Upper lobe of right lung (tissue), 1 donor: ENCODE results near the gene UBR4. TPM values are rescaled to one million over a fixed set of nuclear protein-coding genes. Genes with fewer than 3 reads are reported as not detected.

Experiments used
- ATAC-seq: fragments of 200-7000 bp; cut with Tn5 transposase; one replicate; pipeline ENCODE4 v1.9.1; 2020; ENCODE audit warnings: mild to moderate bottlenecking, moderate library complexity
- DNase-seq: peaks from one replicate; pipeline ENCODE4 v3.0.0-alpha.2; 2020
- H3K27ac ChIP-seq: fragments of 200-600 bp; one replicate; pipeline ENCODE4 v1.8.0; 2022
- H3K27me3 ChIP-seq: fragments of 200-600 bp; one replicate; pipeline ENCODE4 v1.8.0; 2022; ENCODE audit warnings: mild to moderate bottlenecking
- H3K36me3 ChIP-seq: fragments of 200-600 bp; one replicate; pipeline ENCODE4 v1.8.0; 2022
- H3K4me1 ChIP-seq: fragments of 200-600 bp; one replicate; pipeline ENCODE4 v1.8.0; 2022
- H3K4me3 ChIP-seq: fragments of 200-600 bp; one replicate; pipeline ENCODE4 v1.8.0; 2022; ENCODE audit warnings: mild to moderate bottlenecking
- H3K9me3 ChIP-seq: fragments of 200-600 bp; one replicate; pipeline ENCODE4 v1.8.0; 2022
- CTCF ChIP-seq: fragments of 200-600 bp; IDR thresholded peaks from one replicate; pipeline ENCODE4 v1.8.0; 2022; ENCODE audit warnings: antibody characterized with exemption
- intact Hi-C: fragments of 100-400 bp; cut with DNase I; formaldehyde crosslinking; loops from one replicate; pipeline ENCODE4 v1.11.0; 2022
- total RNA-seq: library from RNA; stranded (reverse); fragmentation: NEBNext Ultra II Directional; extraction: Animal tissue kit (Norgen Biotek cat#: 25700); gene quantifications from one replicate; pipeline ENCODE4 v1.2.1, GENCODE V29; 2021
- donor health status: DM: no; HTN: yes; CAD: no; lungs with severe emphysema.

UBR4 gene
- total RNA-seq, 1 donor from 2014 or later = 110 TPM

GRCh38 chr1:19079541-19080472, 130.3 kb downstream of the UBR4 start:
- Histone ChIP-seq H3K36me3 (peaks cover 92% of the 10 kb centered on the region), H3K4me3 (no peak overlapping the region), H3K9me3 (no peaks in the 10 kb centered on the region), H3K4me1 (peaks cover 17% of the 10 kb centered on the region), H3K27me3 (no peaks in the 10 kb centered on the region), H3K27ac (peak overlapping the region; percentile 52)
- TF ChIP-seq CTCF = no peak
- intact Hi-C loops = loop anchor here (10.0 kb wide), 1 partner anchor 175 kb away; the partner anchor contains the start of gene ALDH4A1
- DNase-seq (no peak), ATAC-seq (no peak)

GRCh38 chr1:19078536-19078935, 131.5 kb downstream of the UBR4 start:
- peaks cover 29% of the 10 kb centered on the region for H3K4me1 ChIP-seq
- intact Hi-C loops = no loop called here
- H3K27ac ChIP-seq = no peak overlapping the region
- H3K36me3 ChIP-seq = peaks cover 91% of the 10 kb centered on the region
- no peak for DNase-seq
- no peak overlapping the region for H3K4me3 ChIP-seq
- no peaks in the 10 kb centered on the region for H3K9me3 ChIP-seq
- H3K27me3 ChIP-seq = no peaks in the 10 kb centered on the region
- ATAC-seq = no peak
- no peak for TF ChIP-seq CTCF

- TF ChIP-seq CTCF = no peak
- peak; percentile 25 for DNase-seq
- peaks cover 80% of the 10 kb centered on the region for H3K36me3 ChIP-seq
- no peak overlapping the region for H3K27ac ChIP-seq
- intact Hi-C loops = no loop called here
- ATAC-seq = no peak
- H3K4me3 ChIP-seq = no peak overlapping the region
- no peaks in the 10 kb centered on the region for H3K27me3 ChIP-seq
- H3K4me1 ChIP-seq = peaks cover 28% of the 10 kb centered on the region
- H3K9me3 ChIP-seq = no peaks in the 10 kb centered on the region
Observed at GRCh38 chr1:19076841-19077616, 133.0 kb downstream of the UBR4 start.

DNA sequence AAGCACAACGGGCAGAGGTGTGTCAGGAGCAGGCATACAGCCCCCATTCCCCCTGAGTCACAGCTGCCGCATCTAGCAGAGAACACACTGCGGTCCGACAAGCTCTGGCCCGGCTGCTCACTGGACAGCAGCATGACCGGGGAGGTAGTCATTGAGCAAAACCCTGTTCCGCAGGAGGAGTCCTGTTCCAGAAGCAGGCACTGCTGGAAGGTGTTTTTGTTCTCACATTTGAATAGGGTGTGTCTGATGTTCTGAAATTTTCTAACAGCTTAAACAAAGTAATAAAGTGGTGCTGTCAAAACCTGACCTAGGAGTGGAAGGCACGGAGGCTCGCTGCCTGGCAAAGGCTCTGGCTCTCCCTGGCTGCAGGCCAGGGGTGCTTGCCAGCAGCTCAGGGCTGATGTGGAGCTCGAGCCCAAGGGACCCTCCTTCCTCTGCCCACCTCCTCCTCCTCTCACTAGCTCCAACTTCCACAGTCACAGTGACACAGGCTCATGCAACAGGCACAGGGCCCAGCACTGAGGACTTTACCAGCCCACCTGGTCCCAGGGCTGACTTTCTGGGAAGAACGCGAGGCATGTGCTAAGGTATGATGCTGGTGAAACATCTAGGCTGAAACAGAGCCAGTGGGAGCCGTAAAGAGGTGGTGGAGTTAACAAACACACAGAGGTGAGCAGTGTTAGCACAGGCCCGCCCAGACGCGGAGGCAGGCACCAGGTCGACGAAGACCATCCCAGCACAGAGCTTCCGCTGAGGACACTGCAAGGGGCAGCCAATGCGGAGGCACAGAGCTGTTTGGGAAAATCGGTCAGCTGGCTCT, 135.0 kb downstream of the UBR4 start:
- DNase-seq (peak; percentile 82), ATAC-seq (peak; percentile 74)
- H3K27me3 ChIP-seq = no peaks in the 10 kb centered on the region
- intact Hi-C loops = no loop called here
- peaks cover 67% of the 10 kb centered on the region for H3K36me3 ChIP-seq
- no peaks in the 10 kb centered on the region for H3K9me3 ChIP-seq
- TF ChIP-seq CTCF = no peak
- H3K4me3 ChIP-seq = no peak overlapping the region
- H3K4me1 ChIP-seq = peaks cover 28% of the 10 kb centered on the region
- H3K27ac ChIP-seq = peak overlapping the region; percentile 60

- DNase-seq = no peak
- Histone ChIP-seq H3K4me3 (no peak overlapping the region), H3K4me1 (peaks cover 28% of the 10 kb centered on the region), H3K36me3 (peaks cover 61% of the 10 kb centered on the region), H3K27ac (peak overlapping the region; percentile 60), H3K27me3 (no peaks in the 10 kb centered on the region), H3K9me3 (no peaks in the 10 kb centered on the region)
- TF ChIP-seq CTCF = no peak
- intact Hi-C loops = no loop called here
- ATAC-seq = no peak
Observed at GRCh38 chr1:19074361-19074901, 135.6 kb downstream of the UBR4 start.
